M059J (cell line): ENCODE measurements around the gene LYST. TPM values are rescaled to one million over a fixed set of nuclear protein-coding genes. Genes with fewer than 3 reads are reported as not detected.
"Not testable (repeated sequence)": the region's sequence is repeated elsewhere in the genome, so short reads cannot be mapped to it uniquely, and the experiment has no call there.

Source experiments
- DNase-seq: peaks from one replicate; pipeline ENCODE4 v3.0.0-alpha.2; 2012; ENCODE audit warnings: low read depth
- total RNA-seq: library from RNA; depleted of rRNA; stranded (reverse); fragments of >200 nt; shearing (Covaris generic); gene quantifications from 2 replicates; pipeline ENCODE4 v1.2.3, GENCODE V29; 2014

LYST gene
- total RNA-seq, 1 experiment from 2014 or later, result 12.2 TPM

DNA sequence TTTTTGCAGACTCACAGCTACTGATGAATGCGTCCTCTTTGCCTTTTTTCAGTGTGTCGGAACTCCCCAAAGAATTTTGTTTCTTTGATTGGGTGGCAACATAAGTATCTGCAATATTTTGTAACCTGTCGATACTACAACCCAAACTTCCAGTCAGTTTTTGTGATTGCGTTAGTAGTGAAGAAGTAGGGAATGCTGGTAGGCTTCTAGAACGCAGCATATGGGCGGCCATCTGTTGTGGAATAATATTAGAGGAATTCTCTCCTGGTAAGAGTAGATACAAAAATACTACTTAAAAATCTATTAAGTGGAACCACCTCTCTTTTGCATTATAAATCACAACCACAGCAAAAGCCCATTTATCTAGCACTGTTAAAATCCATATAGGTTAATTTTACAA, 107.4 kb downstream of the LYST start:
- no peak for DNase-seq

DNA sequence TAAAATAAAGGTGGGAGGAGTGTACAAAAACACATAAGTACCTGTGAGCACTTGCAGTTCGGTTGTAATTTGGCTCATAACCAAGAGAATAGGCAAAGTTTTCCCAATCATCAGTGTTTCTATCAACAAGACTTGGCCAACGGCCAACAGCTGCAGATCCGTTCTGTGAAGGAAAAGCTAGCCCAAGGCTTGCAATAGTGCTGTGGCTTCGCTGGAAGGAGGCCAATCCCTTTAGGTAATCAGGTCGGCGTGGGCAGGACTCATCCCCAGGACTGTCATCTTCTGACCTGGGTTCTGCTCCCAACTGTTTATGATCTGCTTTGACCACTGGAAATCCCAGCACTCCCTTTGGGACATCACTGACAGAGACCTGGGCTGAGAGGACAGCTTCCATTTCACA, 107.8 kb downstream of the LYST start:
- peak; percentile 17 for DNase-seq

DNA sequence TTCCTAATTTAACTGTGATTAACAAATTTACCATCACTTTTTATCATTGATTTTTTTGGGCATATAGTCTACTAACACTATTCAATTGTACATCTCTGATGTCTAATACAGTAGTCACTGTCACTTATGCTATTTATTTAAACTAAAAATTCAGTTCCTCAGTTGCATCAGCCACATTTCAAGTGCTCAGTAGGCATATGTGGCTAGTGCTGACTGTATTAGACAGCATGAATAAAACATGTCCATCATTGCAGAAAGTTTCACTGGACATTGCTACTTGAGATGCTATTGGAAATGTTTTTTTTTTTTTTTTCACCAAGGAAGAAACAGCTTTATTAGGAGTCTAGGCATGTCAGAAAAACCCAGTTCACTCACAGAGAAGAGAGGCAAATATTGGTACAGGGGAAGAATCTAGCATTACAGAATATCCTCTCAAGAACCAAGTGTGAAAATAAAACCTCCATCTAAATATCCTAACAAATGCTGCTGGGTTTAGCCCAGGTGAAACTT, 109.1 kb downstream of the LYST start:
- DNase-seq, result no peak

DNA sequence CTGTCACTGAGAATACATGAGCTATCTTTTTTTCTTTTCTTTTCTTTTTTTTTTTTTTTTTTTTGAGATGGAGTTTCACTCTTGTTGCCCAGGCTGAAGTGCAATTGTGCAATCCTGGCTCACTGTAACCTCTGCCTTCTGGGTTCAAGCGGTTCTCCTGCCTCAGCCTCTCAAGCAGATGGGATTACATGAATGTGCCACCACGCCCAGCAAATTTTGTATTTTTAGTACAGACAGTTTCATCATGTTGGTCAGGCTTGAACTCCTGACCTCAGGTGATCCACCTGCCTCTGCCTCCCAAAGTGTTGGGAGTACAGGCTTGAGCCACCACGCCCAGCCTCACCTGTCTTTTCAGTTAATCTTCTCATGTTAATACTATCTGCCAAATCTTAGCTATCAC, 112.5 kb downstream of the LYST start:
- not testable (repeated sequence) for DNase-seq

GRCh38 chr1:235749755-235750300, 116.9 kb downstream of the LYST start:
- no peak for DNase-seq

DNA sequence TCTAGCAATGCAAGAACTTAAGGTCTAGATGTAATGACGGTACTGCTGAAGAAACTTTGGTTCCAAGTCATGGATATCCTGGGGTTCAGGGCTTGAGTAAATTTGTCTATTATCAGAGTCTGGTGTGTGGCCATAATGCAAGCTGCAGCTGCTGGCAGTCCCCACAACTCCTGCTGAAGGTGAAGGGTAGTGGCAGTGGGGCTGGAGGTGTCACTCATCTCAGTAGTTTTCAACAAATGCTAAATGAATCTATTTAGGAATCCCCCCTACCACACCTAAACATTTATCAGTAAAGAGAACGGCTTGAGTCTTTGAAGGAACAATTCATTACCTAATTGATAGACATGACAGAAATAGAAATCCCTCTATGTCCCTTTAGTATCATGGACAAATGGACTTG, 118.0 kb downstream of the LYST start:
- DNase-seq, result no peak

GRCh38 chr1:235746245-235746644, 120.5 kb downstream of the LYST start:
- DNase-seq, result no peak

DNA sequence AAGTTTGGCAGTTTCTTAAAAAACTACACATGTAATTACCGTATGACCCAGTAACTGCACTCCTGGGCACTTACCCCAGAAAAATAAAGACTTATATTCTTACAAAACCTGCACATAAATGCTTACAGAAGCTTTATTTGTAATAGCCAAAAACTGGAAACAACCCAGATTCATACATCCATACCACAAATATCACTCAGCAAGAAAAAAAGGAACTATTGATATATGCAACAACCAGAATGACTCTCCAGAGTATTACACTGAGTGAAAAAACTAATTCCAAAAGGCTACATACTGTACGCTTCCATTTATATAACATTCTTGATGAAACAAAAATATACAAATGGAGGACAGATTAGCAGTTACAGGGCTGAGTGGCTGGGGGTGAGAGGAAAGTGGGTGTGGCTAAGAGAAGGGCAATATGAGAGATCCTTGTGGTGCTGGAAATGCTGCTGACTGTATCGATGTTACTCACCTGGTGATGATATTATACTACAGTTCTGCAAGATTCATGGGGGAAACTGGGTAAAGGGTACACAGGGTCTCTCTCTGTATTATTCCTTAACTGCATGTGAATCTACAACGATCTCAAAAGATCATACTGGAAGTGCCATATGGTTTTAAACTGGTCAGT, 121.1 kb downstream of the LYST start:
- no peak for DNase-seq

DNA sequence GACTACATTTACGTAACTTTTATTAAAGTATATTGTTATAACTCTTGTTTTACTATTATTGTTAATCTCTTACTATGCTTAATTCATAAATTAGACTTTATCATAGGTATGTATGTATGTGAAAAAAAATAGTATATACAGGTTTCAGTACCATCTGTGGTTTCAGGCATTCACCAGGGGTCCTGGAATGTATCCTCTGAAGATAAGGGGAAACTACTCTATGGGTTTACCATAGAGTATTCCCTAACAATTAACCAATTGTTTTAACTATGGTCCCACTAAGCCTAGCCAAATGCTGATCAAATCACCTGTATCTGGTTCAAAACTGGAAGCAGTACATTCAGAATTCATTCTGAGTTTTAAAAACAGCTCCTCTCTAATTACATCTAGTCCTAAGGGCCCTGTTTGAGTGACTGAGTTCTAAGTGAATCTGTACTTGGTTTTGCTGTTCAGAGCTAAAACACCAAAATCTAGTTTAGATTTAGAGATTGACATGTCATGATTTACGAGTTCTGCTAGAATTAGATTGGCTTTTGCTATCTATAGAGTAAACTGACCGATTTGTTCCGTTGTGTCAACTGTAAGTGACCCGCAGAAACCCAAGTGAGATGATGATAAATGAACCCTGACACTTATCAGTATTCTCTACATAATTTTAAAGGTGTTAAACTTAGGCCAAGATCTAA, 123.6 kb downstream of the LYST start:
- no peak for DNase-seq

GRCh38 chr1:235741294-235741693, 125.4 kb downstream of the LYST start:
- DNase-seq, result peak; percentile 63

GRCh38 chr1:235739631-235740030, 127.1 kb downstream of the LYST start:
- no peak for DNase-seq

DNA sequence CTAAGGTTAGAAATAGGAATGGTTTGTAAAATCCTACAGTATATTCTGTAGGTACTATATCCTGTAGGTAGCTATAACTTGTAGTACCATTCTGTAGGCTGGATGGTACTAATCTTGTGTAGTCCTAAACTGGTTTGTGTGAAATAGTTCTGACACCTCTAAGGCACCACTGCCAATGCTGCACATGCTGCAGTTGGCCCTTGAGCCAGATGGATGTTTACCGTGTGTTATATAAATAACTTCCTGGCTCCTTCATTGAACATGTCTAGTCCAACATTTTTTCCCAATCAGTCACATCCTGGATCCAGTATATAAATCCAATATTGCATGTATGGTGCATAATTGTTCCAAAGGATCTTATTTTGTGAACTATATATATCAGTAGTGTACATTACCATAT, 127.6 kb downstream of the LYST start:
- DNase-seq, result peak; percentile 35

DNA sequence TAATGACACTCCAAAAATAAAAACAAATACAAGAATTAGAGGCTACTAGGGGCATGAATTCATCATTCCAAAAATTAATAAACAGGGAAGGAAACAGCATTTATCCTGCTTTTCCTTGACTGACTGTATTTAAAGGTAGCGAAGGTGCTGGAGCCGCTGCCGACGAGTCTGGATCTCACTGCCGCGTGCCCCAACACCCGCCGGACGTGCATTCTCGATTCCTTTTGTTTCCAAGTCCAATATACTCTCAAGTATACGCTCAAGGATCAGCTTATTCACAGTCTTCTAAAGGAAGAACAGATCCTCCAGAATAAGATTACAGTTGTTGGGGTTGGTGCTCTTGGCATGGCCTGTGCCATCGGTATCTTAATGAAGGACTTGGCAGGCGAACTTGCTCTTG, 129.0 kb downstream of the LYST start:
- DNase-seq, result no peak

GRCh38 chr1:235736263-235736662, 130.4 kb downstream of the LYST start:
- no peak for DNase-seq

- DNase-seq, result no peak
These were observed 131.1 kb downstream of the LYST start for GRCh38 chr1:235735621-235736020.

DNA sequence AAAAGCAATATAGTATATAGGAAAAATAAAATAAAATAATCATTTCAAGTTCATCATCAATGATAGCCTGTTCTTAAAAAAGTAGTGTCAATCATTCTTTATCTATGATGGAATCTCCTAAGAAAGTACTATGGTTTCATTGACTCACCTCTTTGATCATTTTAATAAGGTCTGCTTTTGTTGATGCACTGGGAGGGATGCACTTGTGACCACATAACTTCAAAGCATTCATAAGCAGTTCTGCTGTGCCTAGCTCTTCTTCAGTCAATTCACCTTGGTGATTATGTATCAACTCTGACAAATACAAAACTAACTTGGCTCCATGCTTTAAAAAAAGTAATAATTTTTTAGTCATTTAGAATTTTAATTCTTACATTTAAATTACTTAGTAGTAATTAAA, 132.4 kb downstream of the LYST start:
- DNase-seq, result peak; percentile 27

GRCh38 chr1:235730007-235730406, 136.7 kb downstream of the LYST start:
- DNase-seq, result no peak

GRCh38 chr1:235726557-235726956, 140.1 kb downstream of the LYST start:
- no peak for DNase-seq

GRCh38 chr1:235725434-235725833, 141.3 kb downstream of the LYST start:
- DNase-seq, result no peak

DNA sequence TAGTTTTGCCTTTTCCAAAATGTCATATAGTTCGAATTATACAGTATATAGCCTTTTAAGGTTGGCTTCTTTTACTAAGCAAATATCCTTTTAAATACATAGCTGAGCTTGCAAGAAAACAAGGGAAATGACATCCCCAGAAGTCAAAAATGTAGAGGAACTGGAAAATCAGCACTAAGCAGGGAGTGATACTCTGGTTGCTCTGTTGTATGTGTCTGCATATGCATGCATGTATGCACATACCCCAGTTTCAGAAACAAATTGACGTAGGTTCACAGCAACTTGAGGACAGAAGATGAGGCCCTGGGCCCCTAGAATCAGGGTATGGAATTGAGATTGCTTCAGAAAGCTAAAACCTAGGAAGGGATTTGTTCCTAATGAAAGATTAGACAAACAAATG, 142.0 kb downstream of the LYST start:
- no peak for DNase-seq

GRCh38 chr1:235722858-235723257, 143.8 kb downstream of the LYST start:
- no peak for DNase-seq

- DNase-seq, result no peak
These were observed 144.7 kb downstream of the LYST start for GRCh38 chr1:235721982-235722381.

GRCh38 chr1:235720544-235720943, 146.2 kb downstream of the LYST start:
- DNase-seq, result no peak
